CD4-positive, alpha-beta T cell treated with Interleukin-15 for 1 hour (primary cell): ENCODE results near the gene SLC41A2.

Source experiments
- DNase-seq: peaks from one replicate; pipeline ENCODE4 v3.0.0-alpha.2; 2020

The SLC41A2 gene

DNA sequence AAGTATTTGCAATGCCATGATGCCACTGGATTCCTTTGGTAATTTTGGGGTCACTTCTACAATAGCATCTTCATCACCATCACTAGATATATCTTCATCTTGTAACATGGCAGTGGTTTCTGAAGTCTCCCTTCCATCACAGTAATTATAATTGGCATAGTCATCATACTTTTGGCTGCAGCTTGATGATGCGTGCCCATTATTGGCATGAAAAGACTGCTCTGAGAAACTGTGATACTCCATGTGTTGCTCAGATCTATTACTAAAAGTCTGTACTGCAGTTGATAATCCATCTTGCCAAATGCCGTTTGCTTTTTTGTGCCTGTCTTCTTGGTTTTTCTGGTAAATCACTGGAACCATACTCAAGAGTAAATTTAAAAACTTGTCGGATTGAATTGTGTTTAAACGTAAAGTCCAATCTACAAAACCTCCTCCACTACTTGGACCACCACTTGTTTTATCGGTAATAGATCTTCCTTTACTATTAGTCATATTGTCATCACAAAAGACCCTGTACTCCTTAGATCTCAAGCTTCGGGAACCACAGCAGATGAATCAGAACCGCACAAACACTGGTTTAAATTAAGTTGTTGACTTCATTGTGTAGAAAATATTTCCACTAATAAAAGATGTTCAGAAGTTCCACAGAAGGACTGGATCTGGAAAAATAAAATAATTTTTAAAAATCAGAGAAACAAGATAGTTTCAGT lies 29.9 kb downstream of the SLC41A2 start:
- DNase-seq, result no peak

DNA sequence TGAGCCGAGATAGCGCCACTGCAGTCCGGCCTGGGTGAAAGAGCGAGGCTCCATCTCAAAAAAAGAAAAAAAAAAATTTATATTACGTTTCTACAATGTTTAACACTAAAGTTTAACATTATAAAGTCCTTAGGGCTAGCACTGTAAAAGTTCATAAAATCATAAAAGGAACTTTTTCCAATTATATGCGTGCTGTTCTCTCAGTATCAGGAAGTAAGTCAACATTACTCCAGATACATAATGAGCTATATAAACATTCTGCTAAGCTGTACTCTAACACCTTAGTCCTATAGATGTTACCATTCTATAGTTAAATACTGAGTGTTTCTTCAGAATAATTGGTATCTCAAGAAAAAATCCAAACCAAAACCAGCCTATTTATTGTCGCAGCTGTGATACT lies 32.6 kb downstream of the SLC41A2 start:
- DNase-seq, result no peak

DNA sequence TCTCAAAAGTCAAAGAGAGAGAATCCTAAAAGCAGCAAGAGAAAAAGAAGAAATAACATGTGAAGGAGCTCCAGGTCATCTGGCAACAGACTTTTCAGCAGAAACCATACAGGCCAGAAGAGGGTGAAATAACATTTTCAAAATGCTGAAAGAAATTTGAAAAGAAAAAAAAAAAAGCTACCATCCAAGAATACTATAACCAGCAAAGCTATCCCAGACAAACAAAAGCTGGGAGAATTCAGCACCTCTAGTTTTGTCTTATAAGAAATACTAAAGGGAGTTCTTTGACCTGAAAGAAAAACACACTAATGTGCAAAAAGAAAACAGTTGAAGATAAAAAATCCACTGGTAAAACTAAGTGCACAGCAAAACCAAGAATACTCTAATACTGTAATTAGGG lies 36.8 kb downstream of the SLC41A2 start:
- DNase-seq, result no peak

DNA sequence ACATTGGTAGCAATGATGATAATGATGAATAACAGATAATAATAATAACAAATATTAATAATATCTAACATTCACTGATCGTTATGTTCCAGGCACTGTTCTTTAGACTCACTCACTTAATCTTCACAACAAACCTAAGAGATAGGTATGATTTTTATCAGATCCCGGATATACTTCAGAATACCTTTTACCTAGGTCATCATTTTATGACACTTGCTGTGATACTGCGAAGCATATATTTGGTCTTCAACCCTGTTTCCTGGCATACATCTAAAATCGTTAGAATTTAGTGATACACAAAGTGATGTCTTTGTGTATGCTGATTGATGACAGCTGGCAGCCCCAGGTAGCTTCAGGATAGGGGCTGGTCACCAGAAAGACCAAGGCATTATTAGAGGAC lies 46.1 kb downstream of the SLC41A2 start:
- no peak for DNase-seq

DNA sequence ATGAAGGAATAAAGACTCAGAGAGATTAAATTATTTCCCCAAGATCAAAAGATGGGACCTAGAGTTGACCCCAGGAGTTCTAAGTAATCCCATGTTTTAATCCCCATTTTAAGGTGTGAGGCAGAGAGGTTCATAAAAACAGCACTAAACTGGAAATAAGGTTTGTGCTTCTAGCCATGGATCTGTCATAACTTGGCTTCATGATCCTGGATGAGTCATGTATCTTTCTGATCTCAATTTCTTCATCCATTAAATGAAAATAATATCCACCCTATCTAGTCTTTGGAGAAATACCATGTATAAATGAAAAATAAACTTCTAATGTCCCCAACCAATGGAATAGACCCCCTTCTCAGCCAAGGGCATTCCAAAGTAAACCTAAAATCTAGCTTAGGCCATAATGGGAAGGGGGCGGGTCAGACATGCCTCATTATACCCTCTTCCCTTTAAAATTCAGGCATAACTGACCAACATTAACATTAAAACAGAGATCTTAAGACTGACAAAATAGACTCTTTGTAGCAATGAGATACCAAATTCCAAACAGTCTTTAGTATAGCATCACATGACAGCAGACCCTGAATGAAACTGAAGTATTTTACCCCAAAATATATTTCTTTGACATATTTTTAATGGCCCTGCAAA lies 47.8 kb downstream of the SLC41A2 start:
- DNase-seq, result no peak

DNA sequence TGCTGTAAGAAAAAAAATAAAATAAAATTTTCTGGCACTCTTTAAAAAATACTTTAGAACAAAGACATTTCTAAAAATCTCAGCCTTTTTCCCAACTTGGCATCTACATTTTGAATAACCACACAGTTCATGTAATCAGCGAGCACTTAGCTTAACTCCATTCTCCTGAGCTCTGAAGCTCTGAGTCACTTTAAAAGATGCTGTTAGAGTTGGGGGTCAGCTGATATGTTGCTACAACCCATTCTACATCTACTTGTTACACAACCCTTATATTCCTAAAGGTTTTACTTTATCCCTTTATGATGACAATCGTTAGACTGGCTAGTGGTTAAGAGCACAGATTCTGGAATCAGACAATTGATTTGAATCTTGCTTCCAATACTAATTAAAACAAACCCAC lies 48.3 kb downstream of the SLC41A2 start:
- DNase-seq, result no peak
